DOHH2 (cell line): Measurements from ENCODE around the gene RNASE12.

Experiments
- EZH2phosphoT487 ChIP-seq: fragments of 200-600 bp; sonication (generic); IDR thresholded peaks from 2 replicates; pipeline ENCODE4 v1.6.1; 2017; ENCODE audit warnings: borderline replicate concordance, mild to moderate bottlenecking, antibody characterized with exemption, low read length, moderate library complexity, mixed read lengths
- TF ChIP-seq, protein P1 (sequence below): fragments of 200-600 bp; sonication (generic); IDR thresholded peaks from one replicate; pipeline ENCODE4 v1.5.1; 2014; ENCODE audit warnings: antibody characterized with exemption, mild to moderate bottlenecking, low read depth, low read length; ENCODE audit not compliant: poor library complexity, severe bottlenecking

DNA sequence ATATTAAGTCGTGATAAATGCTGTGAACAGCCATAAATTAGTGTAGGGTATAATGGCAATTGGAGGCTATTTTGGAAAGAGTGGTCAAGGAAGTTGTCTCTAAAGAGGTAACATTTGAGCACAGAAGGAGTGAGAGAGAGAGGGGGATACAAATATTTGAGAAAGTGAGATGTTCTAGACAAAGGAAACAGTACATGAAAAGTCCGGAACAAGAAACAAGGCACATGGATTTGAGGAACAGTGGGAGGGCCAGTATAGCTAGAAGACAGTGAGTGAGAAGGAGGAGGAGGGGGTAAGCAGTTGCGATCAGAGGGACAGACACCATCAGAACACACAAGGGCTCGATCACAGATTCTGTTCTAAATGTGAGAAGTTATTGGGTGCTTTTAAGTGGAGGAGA, 20.1 kb upstream of the RNASE12 start:
- TF ChIP-seq, protein P1, sequence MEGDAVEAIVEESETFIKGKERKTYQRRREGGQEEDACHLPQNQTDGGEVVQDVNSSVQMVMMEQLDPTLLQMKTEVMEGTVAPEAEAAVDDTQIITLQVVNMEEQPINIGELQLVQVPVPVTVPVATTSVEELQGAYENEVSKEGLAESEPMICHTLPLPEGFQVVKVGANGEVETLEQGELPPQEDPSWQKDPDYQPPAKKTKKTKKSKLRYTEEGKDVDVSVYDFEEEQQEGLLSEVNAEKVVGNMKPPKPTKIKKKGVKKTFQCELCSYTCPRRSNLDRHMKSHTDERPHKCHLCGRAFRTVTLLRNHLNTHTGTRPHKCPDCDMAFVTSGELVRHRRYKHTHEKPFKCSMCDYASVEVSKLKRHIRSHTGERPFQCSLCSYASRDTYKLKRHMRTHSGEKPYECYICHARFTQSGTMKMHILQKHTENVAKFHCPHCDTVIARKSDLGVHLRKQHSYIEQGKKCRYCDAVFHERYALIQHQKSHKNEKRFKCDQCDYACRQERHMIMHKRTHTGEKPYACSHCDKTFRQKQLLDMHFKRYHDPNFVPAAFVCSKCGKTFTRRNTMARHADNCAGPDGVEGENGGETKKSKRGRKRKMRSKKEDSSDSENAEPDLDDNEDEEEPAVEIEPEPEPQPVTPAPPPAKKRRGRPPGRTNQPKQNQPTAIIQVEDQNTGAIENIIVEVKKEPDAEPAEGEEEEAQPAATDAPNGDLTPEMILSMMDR = no peak
- no peak for TF ChIP-seq EZH2phosphoT487
